Fibroblast of skin of left quadriceps (primary cell): ENCODE data around the gene GINM1.
A peak's percentile ranks its signal among the peaks of the same experiment; 100 is the strongest.

Experiments
- DNase-seq, 2 experiments: peaks; one replicate each; pipeline ENCODE4 v3.0.0-alpha.2; 2013; ENCODE audit warnings: low read depth in 2 of 2

GINM1 gene, protein sequence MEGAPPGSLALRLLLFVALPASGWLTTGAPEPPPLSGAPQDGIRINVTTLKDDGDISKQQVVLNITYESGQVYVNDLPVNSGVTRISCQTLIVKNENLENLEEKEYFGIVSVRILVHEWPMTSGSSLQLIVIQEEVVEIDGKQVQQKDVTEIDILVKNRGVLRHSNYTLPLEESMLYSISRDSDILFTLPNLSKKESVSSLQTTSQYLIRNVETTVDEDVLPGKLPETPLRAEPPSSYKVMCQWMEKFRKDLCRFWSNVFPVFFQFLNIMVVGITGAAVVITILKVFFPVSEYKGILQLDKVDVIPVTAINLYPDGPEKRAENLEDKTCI

DNA sequence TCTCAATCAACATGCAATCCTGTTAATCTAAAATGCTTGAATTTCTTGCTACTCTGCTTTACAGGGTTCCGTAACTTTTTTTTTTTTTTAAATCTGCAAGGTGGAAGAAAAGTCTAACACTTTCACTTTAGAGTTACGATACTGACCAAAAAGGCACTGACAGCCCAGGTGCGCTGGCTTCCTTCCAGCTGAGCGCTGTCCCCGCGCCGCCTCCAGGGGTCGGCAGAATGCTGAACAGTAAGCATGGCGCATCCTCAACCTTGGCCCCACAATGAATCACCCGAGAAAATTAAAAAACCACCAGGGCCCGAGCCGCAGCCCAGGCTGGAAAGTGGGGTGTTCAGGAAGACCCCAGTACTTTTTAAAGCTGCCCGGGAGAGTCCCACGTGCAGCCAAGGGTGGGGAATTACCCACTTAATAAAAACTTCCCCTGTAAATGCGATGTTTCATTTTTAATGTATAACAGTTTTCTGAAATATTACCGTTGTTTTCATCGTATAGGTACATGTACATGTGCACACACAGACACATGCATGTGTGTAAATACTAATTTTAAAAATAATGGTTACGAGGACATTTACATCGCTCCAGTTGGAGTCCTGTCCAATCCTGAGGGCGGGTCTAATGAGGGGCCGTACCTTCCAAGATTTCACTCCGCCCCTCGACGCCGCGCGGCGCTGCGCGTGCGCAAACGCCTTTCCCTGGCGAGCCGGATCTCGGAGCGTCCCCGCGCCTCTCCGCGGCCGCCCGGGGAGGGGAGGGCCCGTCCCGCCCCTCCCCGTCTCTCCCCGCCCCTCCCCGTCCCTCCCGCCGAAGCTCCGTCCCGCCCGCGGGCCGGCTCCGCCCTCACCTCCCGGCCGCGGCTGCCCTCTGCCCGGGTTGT lies at the start of gene GINM1:
GINM1 (plus strand) TSS at position 849 of the 883 bp plus-strand sequence. CDS start 40 bp downstream, outside the sequence.
- DNase-seq: peak; percentile 86 to 87

DNA sequence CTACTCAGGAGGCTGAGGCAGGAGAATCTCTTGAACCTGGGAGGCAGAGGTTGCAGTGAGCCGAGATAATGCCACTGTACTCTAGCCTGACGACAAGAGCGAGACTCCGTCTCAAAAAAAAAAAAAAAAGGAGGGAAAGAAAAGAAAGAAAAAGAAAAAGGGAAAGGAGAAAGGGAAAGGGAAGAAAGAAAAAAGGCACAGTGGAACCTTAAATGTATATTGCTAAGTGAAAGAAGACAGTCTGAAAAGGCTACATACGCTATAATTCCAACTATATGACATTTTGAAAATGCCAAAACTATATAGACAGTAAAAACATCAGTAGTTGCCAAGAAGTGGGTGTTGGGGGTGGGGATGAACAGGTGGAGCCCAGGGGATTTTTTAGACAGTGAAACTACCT lies 36.5 kb upstream of the GINM1 start:
- no peak for DNase-seq

DNA sequence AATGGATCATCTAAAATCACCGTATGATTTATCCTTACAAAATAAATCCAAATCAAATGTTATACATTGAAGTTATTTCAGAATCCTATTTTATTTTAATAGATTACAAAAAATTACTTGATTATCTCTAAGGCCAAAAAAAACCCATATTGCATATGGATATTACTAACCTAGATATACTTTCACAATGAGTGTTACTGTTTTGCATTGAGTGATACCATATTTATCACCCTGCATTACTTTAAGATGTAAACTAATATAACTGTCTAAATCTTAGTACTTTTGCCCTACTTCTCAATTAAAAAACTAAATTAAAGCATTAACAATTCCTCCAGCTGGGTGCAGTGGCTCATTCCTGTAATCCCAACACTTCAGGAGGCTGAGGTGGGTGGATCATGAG lies 31.4 kb upstream of the GINM1 start:
- DNase-seq: no peak

DNA sequence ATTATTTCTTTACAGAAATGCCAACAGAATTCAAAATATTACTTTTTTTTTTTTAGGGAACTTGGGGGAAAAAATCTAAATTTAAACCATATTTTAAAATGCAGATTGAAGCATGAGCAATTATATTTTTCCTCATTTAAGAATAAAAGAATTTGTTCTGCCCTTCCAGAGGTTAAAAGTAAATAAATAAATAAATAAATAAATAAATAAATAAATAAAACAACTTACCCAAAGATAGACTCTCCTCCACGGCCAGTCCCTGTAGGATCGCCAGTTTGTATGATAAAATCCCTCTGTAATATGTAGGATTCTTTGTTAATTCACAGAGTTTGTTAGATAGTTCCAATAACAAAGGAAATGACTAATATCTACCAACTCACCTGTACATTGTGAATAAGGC lies 25.0 kb upstream of the GINM1 start:
- no peak for DNase-seq

DNA sequence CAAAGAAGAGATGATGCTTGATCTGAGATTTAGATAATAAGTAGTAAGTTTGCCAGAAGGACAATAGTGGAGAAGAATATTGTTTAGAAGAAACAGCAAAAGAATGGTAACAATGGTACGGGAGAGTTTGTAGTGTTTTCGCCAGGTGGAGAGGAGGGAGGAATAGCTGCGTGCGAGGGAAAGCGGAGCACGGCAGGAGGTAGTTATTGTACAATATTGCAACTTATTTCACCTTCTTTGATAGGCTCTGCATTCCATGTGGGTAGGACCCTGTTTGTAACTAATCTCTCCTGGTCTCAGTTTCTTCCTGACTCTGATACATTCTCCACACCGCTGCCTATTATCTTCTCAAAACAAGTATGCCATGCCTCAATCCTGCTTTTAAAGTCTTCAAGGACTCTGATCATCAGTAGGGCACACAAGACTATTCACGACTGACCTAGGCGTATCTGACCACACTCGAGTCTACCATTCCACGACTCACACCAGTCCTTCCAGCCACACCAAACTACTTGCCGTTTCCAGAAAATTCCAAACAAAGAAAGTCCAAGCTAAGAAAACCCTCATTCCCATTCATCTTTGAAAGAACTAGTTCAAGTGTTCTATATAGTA lies 21.4 kb upstream of the GINM1 start:
- DNase-seq: no peak

DNA sequence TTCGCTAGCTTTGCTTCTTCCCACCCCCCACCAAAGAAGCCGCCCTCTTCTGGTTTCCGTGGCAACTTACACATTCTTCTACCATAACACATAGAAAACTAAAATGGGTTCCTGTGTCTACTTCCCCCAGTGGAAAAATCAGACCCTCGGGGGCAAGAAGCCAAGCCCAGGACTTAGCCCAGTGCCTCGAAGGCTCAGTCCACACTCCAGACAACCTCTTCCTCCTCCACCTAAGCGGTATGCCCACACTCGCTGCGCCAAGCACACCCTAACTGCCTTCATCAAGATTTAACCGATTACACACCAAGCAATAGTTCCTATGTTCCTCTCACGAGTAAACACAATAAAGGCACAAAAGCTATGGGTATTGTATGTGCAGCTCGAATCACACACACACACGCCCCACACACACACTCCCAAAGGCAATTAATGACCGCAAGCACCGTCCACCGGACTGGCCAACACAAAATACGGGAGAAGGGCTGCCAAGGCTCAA lies 20.9 kb upstream of the GINM1 start:
- DNase-seq: peak in 1 of 2 experiments; percentile 33

DNA sequence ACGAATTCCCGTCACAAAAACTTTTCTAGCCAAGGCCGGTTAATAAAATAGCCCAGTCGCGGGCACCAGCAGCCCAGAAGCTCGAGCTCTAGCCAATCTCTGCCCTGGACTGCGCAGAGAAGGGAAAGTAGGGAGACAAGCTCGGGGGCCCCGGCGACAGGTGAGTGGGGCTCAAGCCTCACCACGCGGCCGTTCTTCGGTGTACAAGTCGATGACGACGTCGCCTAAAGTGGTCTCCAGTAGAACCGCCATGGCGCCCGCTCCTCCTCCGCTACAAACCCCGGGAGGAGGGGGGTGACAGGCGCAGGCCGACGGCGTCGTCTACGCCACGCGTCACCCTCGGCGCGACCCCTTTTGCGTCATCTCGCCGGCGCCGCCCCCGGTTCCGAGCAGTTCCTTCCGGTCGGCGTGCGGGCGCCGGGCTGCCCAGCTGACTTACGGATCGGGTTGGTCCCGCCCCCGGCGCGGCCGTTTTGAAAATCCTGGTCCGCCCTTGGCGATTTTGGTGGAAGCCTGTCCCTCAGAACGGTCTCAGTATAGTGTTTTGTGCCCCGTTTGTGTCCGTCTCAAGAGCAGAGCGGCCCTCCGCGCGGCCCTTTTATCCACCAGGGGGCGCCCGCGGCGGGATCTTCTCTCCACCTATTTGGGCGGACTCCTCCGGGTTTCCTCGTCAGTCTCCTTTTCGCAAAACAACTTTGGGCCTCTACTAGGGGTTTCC lies 20.3 kb upstream of the GINM1 start, which contains the start of gene PPIL4:
PPIL4 (minus strand) TSS at position 290 of the 718 bp plus-strand sequence; CDS start at position 252, 38 bp downstream.
- DNase-seq: peak; percentile 89 to 90

DNA sequence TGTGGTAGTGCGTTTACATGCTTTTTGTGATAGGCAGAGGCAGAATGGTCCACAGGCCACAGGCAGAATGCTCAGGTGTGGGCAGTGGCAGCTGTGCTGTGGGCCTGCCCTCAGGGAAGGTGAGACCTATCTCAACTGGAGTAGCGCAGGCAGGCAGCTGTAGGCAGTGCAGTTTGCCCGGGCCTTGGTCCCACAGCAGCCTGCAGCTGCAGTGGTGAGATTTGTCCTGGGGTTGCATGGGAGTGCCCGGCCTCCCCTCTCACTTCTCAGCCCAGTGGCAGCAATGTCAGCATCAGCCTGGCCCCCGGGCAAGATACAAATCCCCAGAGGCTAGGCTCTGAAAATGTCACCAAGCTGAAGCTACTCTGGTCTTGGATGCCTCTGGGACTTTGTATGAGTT lies 14.3 kb upstream of the GINM1 start:
- DNase-seq: no peak

DNA sequence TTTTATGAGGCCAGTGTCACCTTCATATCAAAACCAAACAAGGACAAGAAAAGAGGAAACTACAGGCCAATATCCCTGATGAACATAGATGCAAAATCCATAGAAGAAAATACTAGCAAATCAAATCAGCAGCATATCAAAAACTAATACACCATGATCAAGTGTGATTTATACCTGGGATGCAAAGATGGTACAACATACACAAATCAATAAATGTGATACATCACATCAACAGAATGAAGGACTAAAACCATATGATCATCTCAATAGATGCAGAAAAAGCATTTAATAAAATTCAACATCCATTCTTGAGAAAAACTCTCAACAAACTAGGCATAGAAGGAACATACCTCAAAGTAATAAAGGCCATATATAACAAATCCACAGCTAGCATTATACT lies 8.1 kb upstream of the GINM1 start:
- no peak for DNase-seq

DNA sequence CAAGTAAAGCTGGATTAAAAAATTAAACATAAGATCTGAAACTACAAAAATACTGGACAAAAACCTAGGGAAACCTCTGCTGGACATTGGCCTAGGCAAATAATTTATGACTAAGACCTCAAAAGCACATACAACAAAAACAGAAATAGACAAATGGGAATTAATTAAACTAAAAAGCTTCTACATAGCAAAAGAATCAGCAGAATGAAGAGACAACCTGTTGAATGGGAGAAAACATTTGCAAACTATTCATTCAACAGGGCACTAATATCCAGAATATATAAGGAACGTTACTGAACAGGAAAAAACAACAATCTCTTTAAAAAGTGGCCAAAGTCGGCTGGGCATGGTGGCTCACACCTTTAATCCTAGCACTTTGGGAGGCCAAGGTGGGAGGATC lies 6.8 kb upstream of the GINM1 start:
- no peak for DNase-seq

DNA sequence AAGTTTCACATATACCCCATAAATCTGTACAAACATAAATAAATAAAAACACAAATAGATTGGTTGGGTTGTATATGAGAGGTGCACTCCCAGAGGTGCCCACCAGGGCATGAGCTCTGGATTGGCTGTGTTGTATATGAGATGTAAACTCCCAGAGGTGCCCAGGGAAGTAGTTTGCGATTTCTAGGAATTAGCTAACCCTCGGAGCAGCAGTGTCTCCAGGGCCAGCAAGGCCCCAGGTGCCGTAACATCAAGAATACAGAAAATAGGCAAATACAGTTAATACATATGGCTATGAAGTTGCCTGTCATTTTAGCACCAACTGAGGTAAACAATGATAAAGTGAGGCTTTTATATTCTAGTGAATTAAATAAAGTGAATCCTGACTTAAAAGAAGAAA lies 5.4 kb upstream of the GINM1 start:
- DNase-seq: no peak

DNA sequence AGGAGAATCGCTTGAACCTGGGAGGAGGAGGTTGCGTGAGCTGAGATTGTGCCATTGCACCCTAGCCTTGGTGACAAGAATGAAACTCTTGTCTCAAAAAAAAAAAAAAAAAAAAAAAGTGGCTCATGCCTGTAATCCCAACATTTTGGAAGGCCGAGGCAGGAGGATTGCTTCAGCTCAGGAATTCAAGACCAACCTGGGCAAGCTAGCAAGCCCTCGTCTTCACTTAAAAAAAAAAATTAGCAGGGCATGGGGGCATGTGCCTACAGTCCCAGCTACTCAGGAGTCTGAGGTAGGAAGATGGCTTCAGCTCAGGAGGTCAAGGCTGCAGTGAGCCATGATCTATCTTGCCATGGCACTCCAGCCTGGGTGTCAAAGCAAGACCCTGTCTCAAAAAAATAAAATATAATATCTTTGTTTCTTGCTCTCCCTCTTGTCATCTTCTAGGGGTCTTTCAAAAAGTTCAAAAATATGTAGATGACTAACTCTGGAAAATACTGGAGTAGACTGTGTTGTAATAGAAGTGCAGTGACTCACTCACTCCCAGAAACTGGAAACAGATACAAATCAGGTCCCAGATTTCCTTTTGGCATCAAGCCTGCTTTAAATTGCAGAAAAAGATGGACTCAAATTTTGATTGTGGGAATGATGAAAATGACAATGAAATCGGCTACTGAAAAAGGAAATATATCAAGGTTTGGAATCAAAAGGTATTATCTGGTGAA lies 2.8 kb upstream of the GINM1 start:
- peak; percentile 80 for DNase-seq

DNA sequence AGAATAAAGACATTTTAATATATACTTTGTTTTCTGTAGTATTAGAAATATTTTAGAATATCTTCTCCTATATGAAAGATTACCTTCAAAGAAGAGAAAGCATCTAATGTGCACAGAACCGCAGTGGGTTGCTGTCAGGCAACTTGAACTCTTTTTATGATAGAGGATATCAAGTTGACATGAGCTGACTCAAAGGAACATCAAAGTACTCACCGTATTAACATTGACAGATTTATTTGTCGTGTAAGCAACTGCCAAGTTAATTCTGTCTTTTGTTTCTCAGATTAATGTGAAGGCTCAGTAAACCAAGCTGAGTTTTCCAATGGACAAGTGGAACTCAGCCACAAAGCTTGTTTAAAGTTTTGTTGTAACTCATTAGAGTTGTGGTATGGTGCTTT lies 2.2 kb upstream of the GINM1 start:
- DNase-seq: no peak

DNA sequence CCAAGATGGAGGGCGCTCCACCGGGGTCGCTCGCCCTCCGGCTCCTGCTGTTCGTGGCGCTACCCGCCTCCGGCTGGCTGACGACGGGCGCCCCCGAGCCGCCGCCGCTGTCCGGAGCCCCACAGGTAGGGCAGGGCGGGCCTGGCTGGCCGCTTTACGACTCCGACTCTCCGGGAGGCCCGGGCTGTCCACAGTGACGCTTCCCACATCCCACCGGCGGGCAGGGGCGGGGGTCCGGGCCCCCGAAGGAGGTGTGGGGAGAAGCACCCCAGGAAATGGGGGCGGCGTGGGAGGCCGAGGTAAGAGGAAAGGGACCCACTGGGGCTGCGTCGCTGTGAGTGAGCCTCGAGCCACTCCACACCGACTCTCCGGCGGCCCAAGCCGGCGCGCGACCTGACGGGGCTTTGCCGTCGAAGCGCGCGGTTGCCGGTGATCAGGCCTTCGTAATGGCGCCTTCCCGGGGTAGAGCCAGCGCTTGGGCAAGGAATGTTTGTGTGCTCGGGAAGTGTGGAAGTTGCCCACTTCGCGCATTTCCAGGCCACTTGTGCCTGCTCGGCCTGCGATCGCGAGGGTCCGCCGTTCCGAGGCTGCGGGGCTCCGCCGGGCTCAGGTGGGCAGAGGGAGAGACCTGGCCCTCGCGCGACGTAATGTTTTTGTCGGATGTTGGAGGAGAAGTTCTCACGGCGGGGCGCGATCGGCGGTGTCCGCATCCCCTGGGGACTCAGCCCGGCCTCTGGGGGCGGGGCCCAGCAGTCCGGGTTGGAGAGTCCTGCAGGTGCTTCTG lies 427 bp downstream of the GINM1 start:
- DNase-seq: no peak

DNA sequence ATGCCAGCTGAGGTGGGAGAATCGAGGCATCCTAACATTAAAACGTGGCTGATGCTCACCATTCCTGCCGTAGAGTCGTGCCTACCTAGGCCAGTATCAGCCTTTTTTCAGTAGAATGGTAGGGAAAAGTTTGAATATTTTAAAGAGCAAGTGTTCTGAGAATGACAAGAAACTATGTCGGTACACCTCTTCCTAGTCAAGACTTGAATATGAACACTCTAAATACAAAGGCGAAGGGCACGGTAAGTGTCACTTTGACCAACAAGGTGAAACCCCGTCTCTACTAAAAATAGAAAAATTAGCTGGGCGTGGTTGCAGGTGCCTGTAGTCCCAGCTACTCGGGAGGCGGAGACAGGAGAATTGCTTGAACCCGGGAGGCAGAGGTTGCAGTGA lies 1.0 kb downstream of the GINM1 start:
- no peak for DNase-seq

DNA sequence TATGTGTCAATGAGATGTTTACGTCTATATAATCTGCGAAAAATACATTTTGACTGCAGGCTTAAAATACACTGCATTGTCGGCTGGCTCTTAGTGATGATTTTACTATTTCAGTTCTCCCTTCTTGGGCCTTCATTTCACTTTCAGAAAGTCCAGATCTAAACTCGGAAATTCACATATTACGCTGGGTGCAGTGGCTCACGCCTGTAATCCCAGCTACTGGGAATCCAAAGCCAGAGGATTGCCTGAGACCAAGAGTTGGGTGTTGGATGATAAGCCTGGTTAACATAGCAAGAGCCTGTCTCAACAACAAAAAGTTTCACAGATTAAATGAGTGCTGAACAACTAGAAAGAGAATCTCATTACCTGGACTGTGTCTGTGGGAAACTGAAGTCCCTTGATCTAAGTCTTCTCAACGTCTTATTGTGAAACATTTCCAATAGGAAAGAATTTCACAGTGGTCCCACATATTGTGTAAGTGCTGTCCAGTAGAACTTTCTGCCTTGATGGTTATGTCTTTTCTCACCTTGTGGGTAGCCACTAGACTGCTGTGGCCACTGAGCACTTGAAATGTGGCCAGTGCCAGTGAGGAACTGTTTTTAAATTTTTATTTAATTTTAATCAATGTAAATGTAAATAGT lies 1.9 kb downstream of the GINM1 start:
- DNase-seq: no peak

DNA sequence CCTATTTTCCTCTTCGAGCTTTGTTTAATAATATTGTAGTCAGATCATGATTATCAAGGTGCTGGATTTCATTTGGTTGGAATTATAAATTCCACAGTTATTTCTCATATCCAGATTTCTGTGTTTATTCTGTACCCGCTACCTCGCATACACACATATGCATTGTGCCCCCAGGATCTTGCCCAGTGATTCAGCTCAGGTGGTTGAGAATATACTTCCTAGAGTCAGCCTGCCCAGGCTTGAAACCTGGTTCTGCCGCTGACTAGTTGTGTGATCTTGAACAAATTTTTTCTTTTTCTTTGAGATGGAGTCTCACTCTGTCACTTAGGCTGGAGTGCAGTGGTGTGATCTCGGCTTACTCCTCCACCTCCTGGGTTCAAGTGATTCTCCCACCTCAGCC lies 14.7 kb downstream of the GINM1 start:
- no peak for DNase-seq

DNA sequence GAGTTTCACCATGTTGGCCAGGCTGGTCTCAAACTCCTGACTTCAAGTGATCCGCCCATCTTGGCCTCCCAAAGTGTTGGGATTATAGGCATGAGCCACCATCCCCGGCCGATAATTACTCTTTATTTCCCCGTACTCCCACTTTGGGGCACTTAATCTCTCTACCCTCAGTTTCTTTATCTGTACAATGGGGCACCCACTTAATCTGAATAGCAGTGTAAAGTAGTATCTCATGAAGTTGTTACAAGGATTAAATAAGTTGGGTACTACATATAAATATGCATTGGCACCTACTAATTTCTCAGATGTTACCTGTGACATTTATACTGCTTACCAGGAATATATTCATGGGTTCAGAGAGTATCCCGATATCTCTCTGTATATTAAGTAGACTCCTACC lies 15.2 kb downstream of the GINM1 start:
- DNase-seq: no peak

DNA sequence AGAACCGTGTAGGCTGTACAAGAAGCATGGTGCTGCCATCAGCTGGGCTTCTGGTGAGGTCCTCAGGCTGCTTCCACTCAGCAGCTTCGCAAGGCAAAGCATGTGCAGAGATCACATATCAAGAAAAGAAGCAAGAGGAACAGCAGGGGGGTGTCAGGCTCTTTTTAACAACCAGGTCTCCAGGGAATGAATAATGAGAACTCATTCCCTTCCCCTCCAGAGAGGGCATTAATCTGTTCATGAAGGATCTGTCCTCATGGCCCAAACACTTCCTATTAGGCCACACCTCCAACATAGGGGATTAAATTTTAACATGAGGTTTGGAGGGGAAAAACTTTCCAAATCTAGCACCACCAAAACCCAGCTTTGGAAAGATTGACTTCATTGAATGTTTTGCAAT lies 20.0 kb downstream of the GINM1 start:
- DNase-seq: no peak

DNA sequence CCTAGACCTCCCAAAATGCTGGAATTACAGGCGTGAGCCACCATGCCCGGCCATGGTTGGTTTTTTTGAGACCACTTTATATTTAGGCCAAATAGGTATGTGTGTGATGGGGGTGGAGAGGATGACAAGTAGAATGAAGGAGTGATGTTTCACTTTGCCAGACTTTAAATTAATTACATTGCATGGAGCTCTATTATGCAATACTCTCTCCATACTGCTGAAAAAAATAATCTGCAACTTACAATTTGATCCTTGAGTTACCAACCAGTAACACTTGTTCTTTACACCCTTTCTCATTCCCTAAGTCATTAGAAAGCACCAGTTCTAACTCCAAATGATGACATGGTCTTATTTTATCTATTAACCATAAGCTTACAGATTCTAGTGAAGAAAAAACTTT lies 26.8 kb downstream of the GINM1 start:
- DNase-seq: no peak
